ENCODE results near the gene IL1R2.

The IL1R2 gene

GRCh38 chr2:101991721-101992145 is at the start of gene IL1R2:
Gene IL1R2, plus strand, starts transcription at chr2:101991960. Its CDS starts 16,616 bp downstream, at chr2:102008576.
- no peak for DNase-seq (ENCODE audit: insufficient read length, low spot score)
- FAIRE-seq, result no peak

- DNase-seq (ENCODE audit: insufficient read length, low spot score) (no peak), FAIRE-seq (no peak)
Measured at GRCh38 chr2:101942851-101943250, 48.9 kb upstream of the IL1R2 start.

GRCh38 chr2:101946372-101947039 is 45.3 kb upstream of the IL1R2 start:
- DNase-seq (ENCODE audit: insufficient read length, low spot score) (no peak), FAIRE-seq (no peak)

- DNase-seq (ENCODE audit: insufficient read length, low spot score), result no peak
- no peak for FAIRE-seq
Measured at GRCh38 chr2:101947374-101947773, 44.4 kb upstream of the IL1R2 start.

- no peak for FAIRE-seq
- no peak for DNase-seq (ENCODE audit: insufficient read length, low spot score)
Measured at GRCh38 chr2:101948625-101949155, 43.1 kb upstream of the IL1R2 start.

GRCh38 chr2:101949304-101949703 is 42.5 kb upstream of the IL1R2 start:
- DNase-seq (ENCODE audit: insufficient read length, low spot score), result no peak
- FAIRE-seq, result no peak

- FAIRE-seq, result no peak
Measured at GRCh38 chr2:101951296-101951695, 40.5 kb upstream of the IL1R2 start.

GRCh38 chr2:101952551-101952950 is 39.2 kb upstream of the IL1R2 start:
- FAIRE-seq (no peak), DNase-seq (ENCODE audit: insufficient read length, low spot score) (no peak)

More at GRCh38 chr2:101951296-101951695, 40.5 kb upstream of the IL1R2 start:
- DNase-seq (ENCODE audit: insufficient read length, low spot score), result no peak

GRCh38 chr2:101956465-101957438 is 35.0 kb upstream of the IL1R2 start:
- FAIRE-seq, result no peak
- DNase-seq (ENCODE audit: insufficient read length, low spot score), result no peak

- DNase-seq (ENCODE audit: insufficient read length, low spot score), result no peak
- no peak for FAIRE-seq
Measured at GRCh38 chr2:101958061-101958460, 33.7 kb upstream of the IL1R2 start.

GRCh38 chr2:101960819-101961337 is 30.9 kb upstream of the IL1R2 start:
- DNase-seq (ENCODE audit: insufficient read length, low spot score), result no peak
- FAIRE-seq, result no peak

GRCh38 chr2:101961338-101962191 is 30.2 kb upstream of the IL1R2 start:
- DNase-seq (ENCODE audit: insufficient read length, low spot score) (no peak), FAIRE-seq (no peak)

GRCh38 chr2:101962309-101962708 is 29.5 kb upstream of the IL1R2 start:
- no peak for FAIRE-seq

GRCh38 chr2:101963198-101963597 is 28.6 kb upstream of the IL1R2 start:
- DNase-seq (ENCODE audit: insufficient read length, low spot score) (no peak), FAIRE-seq (no peak)

More at GRCh38 chr2:101962309-101962708, 29.5 kb upstream of the IL1R2 start:
- no peak for DNase-seq (ENCODE audit: insufficient read length, low spot score)

- FAIRE-seq, result no peak
Measured at GRCh38 chr2:101967826-101968513, 23.8 kb upstream of the IL1R2 start.

GRCh38 chr2:101969723-101970122 is 22.0 kb upstream of the IL1R2 start:
- no peak for DNase-seq (ENCODE audit: insufficient read length, low spot score)
- FAIRE-seq, result no peak

More at GRCh38 chr2:101967826-101968513, 23.8 kb upstream of the IL1R2 start:
- no peak for DNase-seq (ENCODE audit: insufficient read length, low spot score)

- no peak for DNase-seq (ENCODE audit: insufficient read length, low spot score)
- no peak for FAIRE-seq
Measured at GRCh38 chr2:101970901-101971300, 20.9 kb upstream of the IL1R2 start.

- FAIRE-seq, result no peak
- DNase-seq (ENCODE audit: insufficient read length, low spot score), result no peak
Measured at GRCh38 chr2:101971836-101972235, 19.9 kb upstream of the IL1R2 start.

GRCh38 chr2:101972621-101973434 is 18.9 kb upstream of the IL1R2 start:
- DNase-seq (ENCODE audit: insufficient read length, low spot score) (peak; percentile 24), FAIRE-seq (no peak)

Data from HTR-8/SVneo (cell line).